Thymus (tissue), 11 donors: ENCODE results near the gene RERGL. TPM values are rescaled to one million over a fixed set of nuclear protein-coding genes. Genes with fewer than 3 reads are reported as not detected.
"Not testable (repeated sequence)": the region's sequence is repeated elsewhere in the genome, so short reads cannot be mapped to it uniquely, and the experiment has no call there.

Experiments
- DNase-seq, 9 donors: peaks; one replicate each; pipeline ENCODE4 v3.0.0-alpha.2; 2013; ENCODE audit warnings: low spot score in 9 of 9, low read depth in 6 of 9, missing footprints in 1 of 9
- H3K27ac ChIP-seq, 2 donors: one replicate each; pipeline ENCODE4 v1.5.1; 2013; ENCODE audit warnings: control low read depth in 1 of 2, low read depth in 1 of 2, low read length in 1 of 2, mild to moderate bottlenecking in 1 of 2, moderate library complexity in 1 of 2
- H3K27me3 ChIP-seq, 2 donors: one replicate each; pipeline ENCODE4 v1.5.1; 2013; ENCODE audit warnings: low read length in 1 of 2; ENCODE audit not compliant: control insufficient read depth in 2 of 2, insufficient read depth in 1 of 2
- H3K36me3 ChIP-seq, 2 donors: one replicate each; pipeline ENCODE4 v1.5.1; 2013; ENCODE audit warnings: low read length in 1 of 2, mild to moderate bottlenecking in 1 of 2, moderate library complexity in 1 of 2; ENCODE audit not compliant: control insufficient read depth in 2 of 2, insufficient read depth in 2 of 2
- H3K4me1 ChIP-seq, 2 donors: one replicate each; pipeline ENCODE4 v1.5.1; 2013; ENCODE audit warnings: low read length in 2 of 2; ENCODE audit not compliant: control insufficient read depth in 2 of 2, insufficient read depth in 2 of 2
- H3K4me3 ChIP-seq, 2 donors: one replicate each; pipeline ENCODE4 v1.5.1; 2013; ENCODE audit warnings: low read length in 2 of 2, control low read depth in 1 of 2, mild to moderate bottlenecking in 1 of 2
- H3K9me3 ChIP-seq, 2 donors: one replicate each; pipeline ENCODE4 v1.5.1; 2013; ENCODE audit warnings: low read length in 1 of 2, mild to moderate bottlenecking in 1 of 2; ENCODE audit not compliant: control insufficient read depth in 2 of 2, insufficient read depth in 1 of 2
- WGBS: extraction: QIAGEN DNeasy Blood & Tissue Kit; methylation state at CpG from one replicate; pipeline ENCODE4 v1.1.7; 2013; 5-methylcytosine and 5-hydroxymethylcytosine counted together
- polyA plus RNA-seq: library from polyadenylated mRNA; stranded (reverse); fragments of 200-250 nt; gene quantifications from one replicate; pipeline ENCODE4 v1.2.3, GENCODE V29; 2013
- total RNA-seq: library from RNA; stranded (reverse); fragments of 120-200 nt; gene quantifications from one replicate; pipeline ENCODE4 v1.2.4, GENCODE V29; 2013
- donor health status: healthy.

RERGL gene
- total and polyA plus RNA-seq, 2 donors = 0.24 to 17.0 TPM

GRCh38 chr12:18101043-18101442 lies 11.1 kb upstream of the RERGL start:
- H3K27ac ChIP-seq = no peak overlapping the region
- no peak overlapping the region for H3K4me3 ChIP-seq
- 8% methylated on average over 2 of the region's 2 CpGs for WGBS
- H3K9me3 ChIP-seq = peaks cover 0 to 4% of the 10 kb centered on the region in 2 donors
- H3K4me1 ChIP-seq = no peaks in the 10 kb centered on the region
- H3K27me3 ChIP-seq = no peaks in the 10 kb centered on the region
- H3K36me3 ChIP-seq = no peaks in the 10 kb centered on the region
- DNase-seq = peak in 1 of 9 donors; percentile 7

GRCh38 chr12:18084080-18084479 lies 5.9 kb downstream of the RERGL start:
- Histone ChIP-seq H3K4me1 (no peaks in the 10 kb centered on the region), H3K27ac (no peak overlapping the region), H3K27me3 (no peaks in the 10 kb centered on the region), H3K36me3 (no peaks in the 10 kb centered on the region), H3K4me3 (no peak overlapping the region), H3K9me3 (no peaks in the 10 kb centered on the region)
- whole genome bisulfite sequencing = 79% methylated on average over 3 of the region's 3 CpGs
- DNase-seq = no peak

- WGBS = 66% methylated on average over 7 of the region's 7 CpGs
- no peak overlapping the region for H3K4me3 ChIP-seq
- H3K9me3 ChIP-seq = no peaks in the 10 kb centered on the region
- DNase-seq = no peak
- H3K4me1 ChIP-seq = no peaks in the 10 kb centered on the region
- no peaks in the 10 kb centered on the region for H3K36me3 ChIP-seq
- H3K27ac ChIP-seq = no peak overlapping the region
- no peaks in the 10 kb centered on the region for H3K27me3 ChIP-seq
These were observed 10.3 kb downstream of the RERGL start for GRCh38 chr12:18079541-18080246.

- no peak for DNase-seq
- Histone ChIP-seq H3K27ac (no peak overlapping the region), H3K27me3 (no peaks in the 10 kb centered on the region), H3K4me1 (no peaks in the 10 kb centered on the region), H3K4me3 (no peak overlapping the region), H3K36me3 (no peaks in the 10 kb centered on the region), H3K9me3 (peaks cover 0 to 8% of the 10 kb centered on the region in 2 donors)
- 76% methylated on average over 3 of the region's 3 CpGs for WGBS
These were observed 16.0 kb downstream of the RERGL start for GRCh38 chr12:18074001-18074400.

- no peak for DNase-seq
- Histone ChIP-seq H3K27ac (no peak overlapping the region), H3K27me3 (no peaks in the 10 kb centered on the region), H3K36me3 (no peaks in the 10 kb centered on the region), H3K9me3 (peaks cover 0 to 8% of the 10 kb centered on the region in 2 donors), H3K4me3 (no peak overlapping the region), H3K4me1 (no peaks in the 10 kb centered on the region)
- WGBS = 86% methylated on average over 14 of the region's 14 CpGs
These were observed 17.3 kb downstream of the RERGL start for GRCh38 chr12:18072723-18073122.

GRCh38 chr12:18071336-18071735 lies 18.7 kb downstream of the RERGL start:
- DNase-seq = no peak
- Histone ChIP-seq H3K36me3 (no peaks in the 10 kb centered on the region), H3K9me3 (peaks cover 0 to 8% of the 10 kb centered on the region in 2 donors), H3K4me3 (no peak overlapping the region), H3K27me3 (no peaks in the 10 kb centered on the region), H3K4me1 (no peaks in the 10 kb centered on the region), H3K27ac (no peak overlapping the region)
- WGBS = 94% methylated on average over 4 of the region's 4 CpGs

GRCh38 chr12:18068355-18068754 lies 21.6 kb downstream of the RERGL start:
- WGBS = 71% methylated on average over 3 of the region's 3 CpGs
- DNase-seq = no peak
- H3K36me3 ChIP-seq = no peaks in the 10 kb centered on the region

GRCh38 chr12:18066666-18067065 lies 23.3 kb downstream of the RERGL start:
- Histone ChIP-seq H3K9me3 (peaks cover 0 to 2% of the 10 kb centered on the region in 2 donors), H3K27me3 (no peaks in the 10 kb centered on the region)
- WGBS = 78% methylated on average over 4 of the region's 4 CpGs

More at GRCh38 chr12:18068355-18068754, 21.6 kb downstream of the RERGL start:
- no peak overlapping the region for H3K4me3 ChIP-seq
- peaks cover 0 to 8% of the 10 kb centered on the region in 2 donors for H3K9me3 ChIP-seq
- H3K27me3 ChIP-seq = no peaks in the 10 kb centered on the region
- no peak overlapping the region for H3K27ac ChIP-seq
- H3K4me1 ChIP-seq = no peaks in the 10 kb centered on the region

GRCh38 chr12:18062867-18063266 lies 27.1 kb downstream of the RERGL start:
- H3K9me3 ChIP-seq = not testable (repeated sequence)
- 90% methylated on average over 4 of the region's 4 CpGs for WGBS

More at GRCh38 chr12:18066666-18067065, 23.3 kb downstream of the RERGL start:
- Histone ChIP-seq H3K4me1 (no peaks in the 10 kb centered on the region), H3K27ac (no peak overlapping the region), H3K36me3 (no peaks in the 10 kb centered on the region), H3K4me3 (no peak overlapping the region)
- no peak for DNase-seq

More at GRCh38 chr12:18062867-18063266, 27.1 kb downstream of the RERGL start:
- H3K4me3 ChIP-seq, H3K27me3 ChIP-seq, H3K27ac ChIP-seq, DNase-seq, H3K36me3 ChIP-seq, H3K4me1 ChIP-seq: not testable (repeated sequence)
